ENCODE results near the gene SUN1.

The SUN1 gene

DNA sequence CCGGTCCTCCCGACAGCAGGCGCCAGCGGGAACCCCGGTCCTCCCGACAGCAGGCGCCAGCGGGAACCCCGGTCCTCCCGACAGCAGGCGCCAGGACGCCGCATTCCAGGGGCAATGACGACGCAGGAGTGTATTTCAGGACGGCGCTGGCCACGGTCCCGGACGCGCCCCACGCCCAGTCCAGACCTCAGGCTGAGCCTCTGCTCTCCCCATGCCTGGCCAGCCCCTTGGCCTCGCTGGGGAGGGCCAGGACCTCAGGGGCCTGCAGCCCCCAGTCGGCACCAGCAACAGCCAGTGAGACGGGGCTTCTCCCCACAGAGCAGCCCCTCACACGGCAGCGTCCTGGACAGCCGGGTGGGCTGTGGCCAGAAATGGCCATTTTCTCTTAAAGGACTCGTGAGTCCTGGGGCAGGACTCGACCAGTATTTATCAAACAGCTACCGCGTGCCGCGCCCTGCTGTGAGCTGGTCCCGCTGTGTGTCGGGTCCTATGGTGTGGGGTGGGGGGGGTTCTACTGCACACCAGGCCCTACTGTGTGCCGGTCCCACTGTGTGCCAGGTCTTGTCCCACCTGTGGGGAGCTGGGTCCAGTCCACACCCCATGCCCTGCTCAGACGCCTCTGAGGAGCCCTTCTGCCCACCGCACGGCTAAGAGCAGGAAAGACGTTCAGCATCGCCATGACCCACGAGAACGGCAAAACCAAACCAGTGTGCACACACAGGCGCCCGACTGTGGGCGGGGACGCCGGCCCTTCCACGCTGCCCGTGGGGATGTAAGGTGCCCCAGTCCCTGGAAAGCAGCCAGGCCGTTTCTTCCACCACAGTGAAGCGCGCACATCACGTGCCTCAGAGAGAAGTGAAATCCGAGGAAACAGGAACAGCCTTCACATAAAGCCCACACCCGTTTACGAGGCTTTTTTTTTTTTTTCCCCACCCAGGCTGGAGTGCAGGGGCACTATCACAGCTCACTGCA lies 77.4 kb downstream of the SUN1 start:
- peak; percentile 26 to 34 for DNase-seq

DNA sequence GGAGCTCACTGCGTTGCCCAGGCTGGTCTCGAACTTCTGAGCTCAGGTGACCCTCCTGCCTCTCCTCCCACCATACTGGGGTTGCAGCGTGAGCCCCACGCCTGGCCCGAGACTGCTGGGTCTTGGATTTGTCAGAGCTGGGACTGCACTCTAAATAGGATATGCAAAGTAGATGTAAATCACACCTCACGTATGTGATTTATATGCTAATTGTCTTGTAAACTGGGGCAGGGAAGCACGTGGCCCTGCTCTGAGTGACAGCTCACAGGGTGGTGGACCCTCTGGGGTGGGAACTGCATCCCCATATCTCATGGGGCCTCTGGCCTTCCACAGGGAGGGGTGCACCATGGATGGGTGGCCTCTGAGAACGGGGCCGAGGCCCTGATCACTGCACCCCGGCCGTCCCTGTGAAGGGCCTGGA lies 78.2 kb downstream of the SUN1 start:
- no peak for DNase-seq

DNA sequence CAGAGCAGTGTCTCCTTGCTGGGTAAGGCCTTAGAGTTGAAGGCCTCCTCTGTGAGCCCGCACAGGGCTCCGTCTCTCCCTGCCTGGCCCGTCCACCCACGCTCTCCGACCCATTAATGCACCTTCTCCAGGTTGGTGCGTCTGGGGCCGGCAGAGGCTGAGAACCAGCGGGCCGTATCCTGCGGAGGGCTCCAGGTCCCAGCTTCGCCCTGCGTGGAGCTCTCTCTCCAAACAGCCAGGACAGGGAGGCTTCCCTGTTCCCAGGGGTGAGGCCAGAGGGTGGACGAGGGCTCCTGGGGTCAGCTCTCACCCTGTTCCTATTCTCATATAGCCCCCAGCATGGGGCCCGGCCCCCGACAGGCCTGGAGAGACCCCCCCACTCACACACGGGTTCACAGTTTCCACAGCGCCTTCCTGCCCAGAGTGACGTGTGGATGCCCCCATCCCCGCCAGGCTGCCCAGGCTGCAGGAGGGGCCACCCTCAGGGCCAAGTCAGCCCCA lies 78.7 kb downstream of the SUN1 start:
- no peak for DNase-seq

DNA sequence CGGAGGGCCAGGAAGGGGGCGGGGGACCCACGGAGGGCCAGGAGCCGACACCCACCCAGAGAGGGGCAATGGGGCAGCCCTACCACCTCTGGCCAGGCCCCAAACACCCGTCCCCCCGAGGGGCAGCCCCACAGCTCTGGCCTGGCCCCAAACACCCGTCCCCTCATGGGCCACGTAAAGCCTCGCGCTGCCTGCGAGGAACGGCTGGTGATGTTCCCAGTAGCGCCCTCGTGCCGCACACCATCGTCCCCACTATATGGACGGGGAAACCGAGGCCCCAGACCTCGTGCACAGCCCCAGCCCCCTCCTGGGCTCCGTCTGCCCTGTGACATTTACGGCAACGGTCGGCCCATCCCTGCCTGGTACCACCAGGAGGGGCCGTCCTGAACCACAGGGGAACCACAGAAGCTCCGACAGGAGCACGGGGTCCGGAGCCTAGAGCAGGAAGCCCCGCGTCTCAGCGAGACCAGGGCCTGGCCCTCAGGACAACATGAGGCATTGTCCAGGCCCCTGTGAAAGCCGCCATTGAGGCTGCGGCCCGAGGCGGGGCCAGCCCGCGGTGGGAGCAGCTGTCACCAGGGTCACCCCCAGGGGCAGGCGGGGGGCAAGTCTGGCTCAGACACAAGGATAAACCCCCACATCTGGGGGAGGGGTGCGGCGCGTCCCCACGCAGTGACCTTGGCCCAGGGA lies 79.7 kb downstream of the SUN1 start:
- DNase-seq: no peak

DNA sequence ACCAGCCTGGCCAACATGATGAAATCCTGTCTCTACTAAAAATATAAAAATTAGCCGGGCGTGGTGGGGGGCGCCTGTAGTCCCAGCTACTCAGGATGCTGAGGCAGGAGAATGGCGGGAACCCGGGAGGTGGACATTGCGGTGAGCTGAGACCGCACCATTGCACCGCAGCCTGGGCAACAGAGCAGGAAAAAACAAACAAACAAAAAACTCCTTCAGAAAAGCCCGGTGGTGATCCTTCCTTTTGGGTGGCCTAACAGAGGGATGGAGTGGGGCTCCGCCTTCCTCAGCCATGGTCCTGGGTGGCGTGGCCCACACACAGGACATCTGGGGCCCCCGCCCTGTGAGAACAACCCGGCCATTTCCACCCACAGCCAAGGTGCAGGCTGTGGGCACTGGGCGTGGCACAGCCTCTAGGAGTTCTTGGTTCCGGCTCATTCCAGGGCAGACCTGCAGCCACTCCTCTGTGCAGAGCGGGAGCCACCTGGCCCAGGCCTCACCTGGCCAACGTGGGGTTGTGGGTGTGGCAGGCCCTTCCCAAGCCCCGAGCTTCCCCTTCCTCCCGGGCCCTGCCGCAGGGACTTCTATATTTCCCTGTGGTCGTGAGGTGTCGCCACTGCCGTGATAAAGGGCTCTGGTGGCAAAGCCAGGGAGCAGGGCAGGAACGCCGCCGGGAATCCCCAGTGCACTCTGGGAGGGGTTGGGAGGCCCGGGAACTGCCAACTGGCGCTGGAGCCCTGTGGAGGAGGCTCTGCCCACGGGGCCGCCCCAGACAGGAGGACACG lies 81.7 kb downstream of the SUN1 start:
- no peak for DNase-seq

DNA sequence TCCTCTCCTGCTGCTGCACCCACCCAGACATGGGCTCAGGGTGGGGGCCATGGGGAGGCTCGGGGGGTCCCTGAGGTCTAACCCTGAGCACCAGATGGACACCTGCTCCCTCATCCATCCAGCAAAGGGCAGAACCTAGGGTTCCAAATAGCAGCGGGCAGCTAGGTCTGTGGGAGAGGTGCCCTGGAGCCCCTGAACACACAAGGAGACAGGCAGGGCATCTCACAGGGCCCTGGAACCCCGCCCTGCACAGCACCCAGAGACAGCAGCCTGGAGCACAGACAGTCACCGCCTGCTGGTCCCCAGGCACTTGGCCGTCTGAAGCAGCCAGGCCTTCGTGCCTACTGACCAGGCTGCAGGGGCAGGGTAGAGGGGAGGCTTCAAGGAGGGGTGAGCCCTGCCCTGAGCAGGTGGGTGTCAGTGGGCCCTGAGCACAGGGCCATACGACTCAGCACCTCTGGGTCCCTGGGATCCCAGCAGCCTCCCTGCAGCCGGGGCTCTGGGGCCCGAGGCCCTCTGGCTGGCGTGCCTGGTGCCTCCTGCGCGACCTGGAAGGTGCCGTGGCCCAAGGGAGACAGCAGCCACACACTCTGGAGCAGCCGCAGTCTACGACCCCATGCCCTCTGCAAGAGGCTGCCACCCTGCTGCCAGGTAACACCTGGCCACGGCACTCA lies 82.4 kb downstream of the SUN1 start:
- no peak for DNase-seq

DNA sequence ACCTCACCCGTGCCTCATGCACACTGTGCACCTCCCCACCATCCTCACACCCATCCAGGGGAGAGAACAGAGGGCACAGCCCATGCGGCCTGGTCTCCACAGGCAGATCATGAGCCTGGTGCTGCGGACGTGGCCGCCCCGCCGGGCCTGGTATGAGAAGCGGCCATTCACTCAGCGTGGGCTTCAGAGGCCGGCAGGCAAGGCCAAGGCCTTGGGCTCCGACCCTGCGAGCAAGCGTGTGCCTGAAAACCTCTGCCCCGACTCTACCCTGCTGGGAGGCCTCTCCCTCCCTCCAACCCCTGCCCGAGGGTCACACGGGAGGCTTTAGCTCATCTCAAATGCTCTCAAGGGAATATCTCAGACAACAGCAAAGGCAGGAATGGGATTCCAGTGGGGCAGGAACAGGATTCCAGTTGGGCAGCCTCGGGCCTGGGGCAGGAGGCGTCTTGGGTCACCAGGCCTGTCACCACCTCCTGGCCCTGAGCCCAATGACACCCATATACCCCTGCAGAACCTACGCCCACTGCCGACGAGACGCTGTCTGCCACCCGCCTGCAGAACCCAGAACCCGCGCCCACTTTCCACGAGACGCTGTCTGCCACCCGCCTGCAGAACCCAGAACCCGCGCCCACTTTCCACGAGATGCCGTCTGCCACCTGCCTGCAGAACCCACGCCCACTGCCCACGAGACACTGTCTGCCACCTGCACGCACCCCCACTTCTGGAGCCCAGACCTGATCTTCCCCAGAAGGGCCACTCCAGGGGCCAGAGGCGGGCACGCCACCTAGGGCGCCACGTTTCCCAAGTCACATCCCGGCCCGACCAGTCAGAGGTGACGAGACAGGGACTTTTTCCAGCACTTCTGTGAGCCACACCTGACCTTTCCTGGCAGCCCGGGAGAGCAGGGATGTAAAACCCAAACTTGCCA lies 83.3 kb downstream of the SUN1 start:
- no peak for DNase-seq

DNA sequence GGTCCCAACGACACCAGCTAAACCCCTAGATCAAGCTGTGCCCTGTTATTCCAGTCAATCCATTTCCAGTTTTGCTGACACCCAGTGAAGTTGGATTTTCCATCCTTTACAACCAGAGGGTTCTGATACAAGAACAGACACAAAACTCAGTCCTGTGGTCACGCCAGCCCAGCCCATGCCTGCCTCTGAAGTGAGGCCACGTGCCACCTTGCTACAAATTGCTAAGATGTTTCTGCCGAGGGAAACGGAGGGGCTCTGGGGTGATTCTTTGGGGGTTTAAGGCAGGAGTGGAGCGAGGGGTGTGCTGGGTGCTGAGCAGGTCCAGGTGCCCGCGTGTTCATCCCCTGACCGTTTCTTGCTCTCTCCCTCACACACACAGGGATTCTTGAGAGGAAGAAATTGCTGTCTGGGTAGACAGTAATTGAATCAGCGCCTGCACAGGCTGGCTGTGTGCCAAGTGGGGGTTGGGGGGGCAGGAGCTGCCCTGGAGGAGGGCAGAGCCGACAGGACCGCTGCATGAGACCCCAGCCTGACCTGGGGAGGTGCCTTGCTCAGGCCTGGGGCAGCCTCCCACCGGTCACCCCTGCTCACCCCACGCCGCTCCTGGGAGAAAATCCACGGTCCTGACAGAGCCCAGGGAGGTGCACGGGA lies 84.1 kb downstream of the SUN1 start:
- no peak for DNase-seq

DNA sequence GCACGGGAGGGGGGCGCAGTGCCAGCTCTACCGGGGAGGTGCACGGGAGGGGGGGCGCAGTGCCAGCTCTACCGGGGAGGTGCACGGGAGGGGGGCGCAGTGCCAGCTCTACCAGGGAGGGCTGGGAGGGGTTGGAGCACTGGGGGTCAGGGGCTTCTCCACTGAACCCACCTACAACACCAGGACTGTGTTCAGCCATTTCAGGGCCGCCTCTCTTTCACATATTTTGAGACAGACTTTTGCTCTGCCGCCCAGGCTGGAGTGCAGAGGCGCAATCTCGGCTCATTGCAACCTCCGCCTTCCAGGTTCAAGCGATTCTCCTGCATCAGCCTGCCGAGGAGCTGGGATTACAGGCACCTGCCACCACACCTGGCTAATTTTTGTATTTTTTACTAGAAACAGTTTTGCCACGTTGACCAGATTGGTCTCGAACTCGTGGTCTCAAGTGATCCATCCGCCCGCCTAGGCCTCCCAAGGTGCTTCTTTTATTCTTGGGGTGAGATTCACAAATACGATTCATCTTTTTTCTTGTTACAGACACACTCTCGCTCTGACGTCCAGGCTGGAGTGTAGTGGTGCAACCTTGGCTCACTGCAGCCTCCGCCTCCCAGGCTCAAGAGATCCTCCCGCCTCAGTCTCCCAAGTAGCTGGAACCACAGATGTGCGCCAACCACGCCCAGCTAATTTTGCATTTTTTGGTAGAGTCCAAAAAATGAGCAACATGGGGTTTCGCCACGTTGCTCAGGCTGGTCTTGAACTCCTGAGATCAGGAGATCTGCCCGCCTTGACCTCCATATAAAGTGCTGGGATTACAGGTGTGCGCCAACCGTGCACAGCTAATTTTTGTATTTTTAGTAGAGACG lies 85.2 kb downstream of the SUN1 start:
- DNase-seq: no peak

DNA sequence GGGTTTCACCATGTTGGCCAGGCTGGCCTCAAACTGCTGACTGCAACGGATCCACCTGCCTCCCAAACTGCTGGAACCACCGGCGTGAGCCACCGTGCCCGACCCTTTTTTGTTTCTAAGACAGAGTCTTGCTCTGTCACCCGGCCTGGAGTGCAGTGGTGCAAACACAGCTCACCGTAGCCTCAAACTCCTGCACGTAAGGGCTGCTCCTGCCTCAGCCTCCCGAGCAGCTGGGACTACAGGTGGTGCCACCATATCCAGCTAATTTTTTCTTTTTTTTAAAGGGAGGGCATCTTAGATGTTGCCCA lies 85.8 kb downstream of the SUN1 start:
- DNase-seq: no peak

DNA sequence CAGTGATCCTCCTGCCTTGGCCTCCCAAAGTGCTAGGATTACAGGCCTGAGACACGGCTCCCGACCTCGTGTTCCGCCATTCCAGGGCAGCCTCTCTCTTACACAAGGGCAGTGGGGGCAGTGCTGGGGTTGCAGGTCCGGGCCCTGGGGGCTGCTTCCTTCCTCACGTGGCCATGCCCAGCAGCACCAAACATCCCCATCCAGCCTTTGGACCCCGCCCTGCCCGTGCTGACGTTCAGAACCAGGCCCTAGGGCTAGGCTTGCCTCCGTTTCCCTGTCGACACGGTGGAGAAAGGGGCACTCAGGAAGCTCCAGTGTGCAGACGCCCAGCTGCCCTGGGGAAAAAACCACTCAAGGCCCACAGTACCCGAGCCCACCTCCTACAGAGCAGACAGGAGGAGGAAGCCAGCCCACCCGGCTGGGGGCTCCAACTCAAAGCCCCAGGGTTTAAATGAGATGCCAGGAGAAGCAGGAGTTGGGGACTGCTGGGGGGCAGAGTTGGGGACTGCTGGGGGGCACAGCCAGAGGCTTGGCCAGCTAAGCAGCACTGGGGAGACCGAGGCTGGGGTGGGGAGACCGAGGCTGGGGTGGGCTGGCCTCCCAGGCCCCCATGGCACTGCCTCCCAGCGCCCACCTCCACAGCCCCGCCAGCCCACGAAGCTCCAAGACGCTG lies 86.3 kb downstream of the SUN1 start:
- no peak for DNase-seq

DNA sequence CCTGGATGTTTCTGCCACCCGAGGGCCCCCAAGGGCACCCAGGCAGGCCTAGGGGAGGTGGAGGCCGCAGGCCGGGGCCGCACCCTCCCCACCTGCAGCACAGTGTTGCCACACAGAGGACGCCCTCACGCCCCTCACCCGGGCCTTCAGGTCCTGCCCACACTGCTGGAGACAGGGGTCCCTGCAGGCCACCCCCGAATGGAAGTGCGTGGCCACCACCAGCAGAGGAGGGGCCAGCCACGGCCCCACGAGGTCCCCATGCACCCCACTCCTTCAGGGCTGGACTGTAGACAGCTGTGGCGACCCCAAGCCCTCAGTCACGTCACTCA lies 86.8 kb downstream of the SUN1 start:
- DNase-seq: no peak

DNA sequence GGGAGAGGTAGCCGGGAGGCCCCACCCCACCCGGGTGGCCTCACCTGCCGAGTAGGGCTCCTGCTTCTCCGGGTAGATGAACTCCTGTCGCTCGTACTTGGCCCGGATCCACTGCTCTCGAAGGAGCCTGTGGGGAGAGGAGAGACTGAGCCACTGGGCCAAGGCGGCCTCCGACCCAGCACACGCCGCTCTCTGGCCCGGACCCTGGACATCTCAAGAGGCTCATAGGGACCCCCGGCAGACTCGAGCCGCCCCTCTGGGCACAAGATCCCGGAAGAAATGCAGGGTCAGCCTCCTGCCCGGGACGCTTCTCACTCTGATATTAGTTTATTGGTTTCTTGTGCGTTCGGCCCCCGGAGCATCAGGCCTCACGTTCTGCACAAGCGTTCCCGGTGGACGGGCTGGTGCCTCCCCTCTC lies 87.7 kb downstream of the SUN1 start:
- no peak for DNase-seq

DNA sequence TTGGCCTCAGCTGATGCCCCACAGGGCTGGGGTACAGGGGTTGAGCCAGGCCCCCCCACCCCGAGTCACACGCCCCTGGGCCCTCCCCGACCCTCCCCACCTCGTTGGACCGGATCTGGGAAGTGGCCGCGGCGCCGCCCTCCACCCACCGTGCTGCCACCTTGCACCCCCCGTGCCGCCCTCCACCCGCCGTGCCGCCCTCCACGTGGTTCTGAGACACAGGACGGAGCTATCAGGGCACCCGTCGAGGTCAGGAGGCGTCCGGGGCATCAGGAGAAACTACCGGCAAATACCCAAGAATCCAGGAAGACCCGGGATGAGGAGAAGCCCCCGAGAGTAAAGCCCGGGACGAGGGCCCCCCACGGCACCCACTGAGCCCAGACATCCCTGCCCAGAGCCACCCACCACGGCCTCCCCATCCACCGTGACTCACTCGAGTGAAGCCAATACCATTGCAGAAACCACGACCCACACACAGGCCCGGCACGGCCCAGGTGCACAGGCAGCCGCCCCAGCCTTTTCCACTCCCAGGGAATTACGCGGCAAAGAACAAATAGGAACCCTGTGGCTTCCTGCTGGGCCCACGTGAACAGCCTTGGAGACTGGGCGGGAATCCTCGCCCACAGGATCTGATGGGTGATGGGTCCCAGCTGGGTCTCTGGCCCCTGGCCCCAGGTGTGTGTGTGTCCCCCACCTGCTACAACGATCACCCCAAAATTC lies 88.2 kb downstream of the SUN1 start:
- DNase-seq: no peak

DNA sequence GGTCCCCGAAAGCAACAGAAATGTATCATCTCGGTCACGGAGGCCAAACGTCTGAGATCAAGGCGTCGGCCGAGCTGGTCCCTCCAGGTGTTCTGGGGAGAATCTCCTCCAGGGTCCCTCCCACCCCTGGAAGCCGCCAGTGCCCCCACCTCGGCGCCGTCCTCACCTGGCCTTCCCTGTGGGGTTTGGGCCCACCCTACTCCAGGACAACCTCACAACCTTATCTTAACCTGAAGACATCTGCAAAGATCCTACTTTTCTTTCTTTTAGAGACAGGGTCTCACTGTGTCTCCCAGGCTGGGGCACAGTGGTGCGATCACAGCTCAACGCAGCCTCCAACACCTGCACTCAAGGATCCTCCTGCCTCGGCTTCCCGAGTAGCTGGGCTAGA lies 88.8 kb downstream of the SUN1 start:
- DNase-seq: no peak

DNA sequence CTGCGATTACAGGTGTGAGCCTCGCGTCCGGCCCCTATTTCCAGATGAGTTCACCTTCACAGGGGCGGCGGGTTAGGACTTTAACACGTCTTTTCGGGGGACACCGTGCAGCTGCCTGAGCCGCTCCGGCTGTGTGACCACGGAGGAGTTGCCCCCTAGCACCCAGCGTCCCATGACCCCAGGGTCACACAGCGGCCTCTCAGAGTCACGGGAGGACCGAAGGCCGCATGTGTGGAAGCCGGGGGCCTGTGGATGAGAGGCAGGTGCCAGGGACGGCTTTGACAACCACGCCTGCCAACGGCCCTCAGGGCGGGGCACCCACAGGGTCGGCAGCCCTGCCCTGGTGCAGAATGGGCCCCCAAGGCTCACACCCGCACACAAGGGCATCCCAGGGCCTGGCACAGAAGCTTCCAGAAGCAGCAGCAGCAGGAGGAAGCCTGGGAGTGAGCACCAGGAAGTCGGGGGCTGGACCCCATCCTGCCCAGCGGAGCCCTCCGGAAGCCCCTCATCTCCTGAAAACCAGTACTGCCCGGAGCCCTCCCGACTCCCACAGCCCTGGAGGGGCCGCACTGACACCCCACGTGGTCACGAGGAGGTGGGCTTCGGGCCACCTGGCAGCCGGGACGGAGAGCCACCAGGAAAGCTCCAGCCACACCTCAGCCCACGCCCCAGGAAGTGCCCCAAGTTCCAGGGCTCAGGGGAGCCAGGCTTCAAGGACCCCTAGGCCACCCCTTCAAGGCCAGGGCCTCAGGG lies 89.5 kb downstream of the SUN1 start:
- DNase-seq: no peak

DNA sequence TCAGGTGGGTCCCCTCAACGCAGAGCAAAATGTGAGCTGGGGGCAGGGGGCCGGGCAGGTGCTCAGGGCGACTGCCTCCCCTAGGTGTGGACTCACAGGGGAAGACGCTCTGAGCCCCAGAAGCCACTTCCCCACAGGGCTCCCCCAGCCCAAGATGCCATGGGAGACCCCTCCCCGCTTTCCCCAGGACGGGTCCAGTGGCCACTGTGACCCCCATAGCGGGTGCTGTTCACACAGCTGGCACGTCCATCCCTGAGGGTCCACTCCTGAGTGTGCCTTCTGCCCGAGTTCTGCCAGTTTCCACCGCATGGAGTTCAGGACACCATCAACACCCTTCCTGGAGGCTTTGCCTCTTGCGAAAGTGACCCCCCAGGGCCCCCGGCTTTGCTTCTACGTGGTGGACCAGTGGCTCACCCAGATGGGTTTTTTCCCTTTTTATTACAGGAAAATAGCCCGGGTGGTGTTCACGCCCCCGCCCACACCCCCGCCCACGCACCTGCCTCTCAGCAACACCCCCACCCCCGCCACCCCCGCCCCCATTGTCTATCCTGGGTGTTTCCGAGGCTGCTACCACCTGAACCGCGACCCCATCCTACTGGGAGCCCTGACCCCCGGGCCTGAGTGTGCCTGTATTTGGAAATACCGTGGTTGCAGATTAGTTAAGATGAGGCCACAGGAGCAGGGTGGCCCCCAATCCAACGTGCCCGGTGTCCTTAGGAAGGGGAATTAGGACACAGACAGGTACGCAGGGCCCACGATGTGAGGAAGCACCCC lies 90.2 kb downstream of the SUN1 start:
- DNase-seq: no peak
